Measurements from ENCODE around the gene MCHR1. TPM values are rescaled to one million over a fixed set of nuclear protein-coding genes. Genes with fewer than 3 reads are reported as not detected.
"Not testable (repeated sequence)": the region's sequence is repeated elsewhere in the genome, so short reads cannot be mapped to it uniquely, and the experiment has no call there.

Gene MCHR1
- total RNA-seq, 1 donor from 2014 or later: 0.19 TPM

DNA sequence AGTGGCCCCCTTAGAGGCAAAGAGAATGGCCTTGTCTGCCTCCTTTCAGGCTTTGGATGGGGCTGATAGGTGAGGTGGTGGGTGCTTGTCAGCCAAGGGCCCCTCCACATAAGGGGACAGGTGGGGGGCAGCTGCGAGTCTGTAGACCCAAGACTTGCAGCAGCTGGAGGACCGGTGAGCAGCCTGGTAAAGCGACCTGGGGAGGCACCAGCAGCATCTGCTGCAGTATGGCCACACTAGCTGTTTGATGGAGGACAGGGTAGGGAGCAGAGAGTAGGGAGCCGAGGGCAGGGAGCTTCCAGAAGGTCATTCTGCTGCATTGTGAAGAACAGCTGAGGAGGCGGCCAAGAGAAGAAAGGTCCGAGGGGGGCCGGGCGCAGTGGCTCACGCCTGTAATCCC is 25.9 kb upstream of the MCHR1 start:
- Mint-ChIP-seq H3K4me1 (ENCODE audit: low read depth) (peaks cover 9% of the 10 kb centered on the region), H3K9me3 (ENCODE audit: low read depth) (no peaks in the 10 kb centered on the region), H3K27me3 (no peaks in the 10 kb centered on the region), H3K27ac (peak overlapping the region; percentile 73), H3K36me3 (ENCODE audit: insufficient read depth) (no peaks in the 10 kb centered on the region), H3K4me3 (ENCODE audit: low read depth) (no peak overlapping the region)
- no peak for DNase-seq (ENCODE audit: low spot score, unreplicated experiment)
- TF ChIP-seq, protein P1, sequence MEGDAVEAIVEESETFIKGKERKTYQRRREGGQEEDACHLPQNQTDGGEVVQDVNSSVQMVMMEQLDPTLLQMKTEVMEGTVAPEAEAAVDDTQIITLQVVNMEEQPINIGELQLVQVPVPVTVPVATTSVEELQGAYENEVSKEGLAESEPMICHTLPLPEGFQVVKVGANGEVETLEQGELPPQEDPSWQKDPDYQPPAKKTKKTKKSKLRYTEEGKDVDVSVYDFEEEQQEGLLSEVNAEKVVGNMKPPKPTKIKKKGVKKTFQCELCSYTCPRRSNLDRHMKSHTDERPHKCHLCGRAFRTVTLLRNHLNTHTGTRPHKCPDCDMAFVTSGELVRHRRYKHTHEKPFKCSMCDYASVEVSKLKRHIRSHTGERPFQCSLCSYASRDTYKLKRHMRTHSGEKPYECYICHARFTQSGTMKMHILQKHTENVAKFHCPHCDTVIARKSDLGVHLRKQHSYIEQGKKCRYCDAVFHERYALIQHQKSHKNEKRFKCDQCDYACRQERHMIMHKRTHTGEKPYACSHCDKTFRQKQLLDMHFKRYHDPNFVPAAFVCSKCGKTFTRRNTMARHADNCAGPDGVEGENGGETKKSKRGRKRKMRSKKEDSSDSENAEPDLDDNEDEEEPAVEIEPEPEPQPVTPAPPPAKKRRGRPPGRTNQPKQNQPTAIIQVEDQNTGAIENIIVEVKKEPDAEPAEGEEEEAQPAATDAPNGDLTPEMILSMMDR (IDR thresholded peaks at IDR 0.05; ENCODE audit: unreplicated experiment): no peak

- Mint-ChIP-seq H3K27ac (no peak overlapping the region), H3K9me3 (ENCODE audit: low read depth) (no peaks in the 10 kb centered on the region), H3K4me1 (ENCODE audit: low read depth) (peaks cover 8% of the 10 kb centered on the region), H3K36me3 (ENCODE audit: insufficient read depth) (no peaks in the 10 kb centered on the region), H3K27me3 (no peaks in the 10 kb centered on the region), H3K4me3 (ENCODE audit: low read depth) (no peak overlapping the region)
- TF ChIP-seq, protein P1 (IDR thresholded peaks at IDR 0.05; ENCODE audit: unreplicated experiment): no peak
- no peak for DNase-seq (ENCODE audit: low spot score, unreplicated experiment)
Measured at GRCh38 chr22:40654522-40655167, 24.6 kb upstream of the MCHR1 start.

DNA sequence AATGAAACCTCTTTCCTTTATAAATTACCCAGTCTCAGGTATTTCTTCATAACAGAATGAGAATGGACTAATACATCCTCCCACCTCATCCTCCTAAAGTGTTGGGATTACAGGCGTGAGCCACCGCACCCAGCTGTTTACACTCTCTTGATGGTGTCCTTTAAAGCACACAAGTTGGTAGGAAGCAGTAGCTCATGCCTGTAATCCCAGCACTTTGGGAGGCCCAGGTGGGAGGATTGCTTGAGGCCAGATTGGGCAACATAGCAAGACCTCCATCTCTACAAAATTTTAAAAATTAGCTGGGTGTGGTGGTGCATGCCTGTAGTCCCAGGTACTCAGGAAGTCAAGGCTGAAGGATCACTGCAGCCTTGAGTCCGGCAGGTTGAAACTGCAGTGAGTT is 23.3 kb upstream of the MCHR1 start:
- H3K4me1 Mint-ChIP-seq (ENCODE audit: low read depth); H3K27ac Mint-ChIP-seq; H3K4me3 Mint-ChIP-seq (ENCODE audit: low read depth); H3K9me3 Mint-ChIP-seq (ENCODE audit: low read depth); H3K36me3 Mint-ChIP-seq (ENCODE audit: insufficient read depth); H3K27me3 Mint-ChIP-seq; DNase-seq (ENCODE audit: low spot score, unreplicated experiment): not testable (repeated sequence)

GRCh38 chr22:40656651-40657050 is 22.6 kb upstream of the MCHR1 start:
- DNase-seq (ENCODE audit: low spot score, unreplicated experiment); H3K9me3 Mint-ChIP-seq (ENCODE audit: low read depth); H3K4me1 Mint-ChIP-seq (ENCODE audit: low read depth); H3K4me3 Mint-ChIP-seq (ENCODE audit: low read depth); H3K36me3 Mint-ChIP-seq (ENCODE audit: insufficient read depth); H3K27ac Mint-ChIP-seq; H3K27me3 Mint-ChIP-seq: not testable (repeated sequence)

DNA sequence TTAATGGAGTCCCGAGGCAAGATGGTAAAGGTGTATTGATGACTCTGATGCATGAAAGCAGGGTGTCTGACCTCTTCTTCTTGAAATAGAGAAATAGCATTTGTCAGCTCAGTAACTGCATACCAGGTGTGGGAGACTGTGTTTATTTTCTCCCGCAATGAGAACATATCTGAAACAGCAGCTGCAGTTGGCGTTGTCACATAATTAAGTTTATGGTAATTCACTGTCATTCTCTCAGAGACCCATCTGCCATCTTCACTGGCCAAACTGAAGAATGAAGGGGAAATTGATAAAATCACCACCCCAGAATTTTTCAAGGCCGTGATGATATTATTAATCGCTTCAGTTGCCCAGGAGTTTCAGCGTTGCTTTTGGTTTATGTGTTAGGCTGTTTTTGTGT is 20.1 kb upstream of the MCHR1 start:
- H3K9me3 Mint-ChIP-seq (ENCODE audit: low read depth): no peaks in the 10 kb centered on the region
- H3K4me3 Mint-ChIP-seq (ENCODE audit: low read depth): no peak overlapping the region
- H3K4me1 Mint-ChIP-seq (ENCODE audit: low read depth): peaks cover 2% of the 10 kb centered on the region
- H3K36me3 Mint-ChIP-seq (ENCODE audit: insufficient read depth): no peaks in the 10 kb centered on the region
- TF ChIP-seq, protein P1 (IDR thresholded peaks at IDR 0.05; ENCODE audit: unreplicated experiment): no peak
- DNase-seq (ENCODE audit: low spot score, unreplicated experiment): no peak
- H3K27me3 Mint-ChIP-seq: no peaks in the 10 kb centered on the region
- H3K27ac Mint-ChIP-seq: no peak overlapping the region

DNA sequence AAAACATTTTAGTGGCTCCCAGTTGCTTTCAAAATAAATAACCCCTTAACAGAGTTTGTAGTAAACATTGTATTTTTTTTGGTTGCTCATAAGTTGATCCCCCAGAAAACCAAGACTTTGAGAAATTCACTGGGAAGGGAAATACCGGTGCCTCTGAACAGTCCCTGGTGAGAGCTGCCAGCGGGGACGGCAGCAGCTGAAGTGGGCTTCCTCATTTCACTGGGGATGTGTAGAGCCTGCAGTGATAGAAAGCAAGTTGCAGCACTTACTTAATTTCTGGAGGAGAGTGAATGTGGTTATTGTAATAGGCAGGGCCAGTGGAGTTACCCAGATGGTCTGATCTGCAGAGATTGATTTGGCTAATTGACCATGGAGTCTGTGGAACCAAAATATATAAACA is 18.6 kb upstream of the MCHR1 start:
- TF ChIP-seq, protein P1 (IDR thresholded peaks at IDR 0.05; ENCODE audit: unreplicated experiment): no peak
- H3K4me3 Mint-ChIP-seq (ENCODE audit: low read depth): no peak overlapping the region
- H3K27ac Mint-ChIP-seq: no peak overlapping the region
- no peaks in the 10 kb centered on the region for H3K36me3 Mint-ChIP-seq (ENCODE audit: insufficient read depth)
- no peaks in the 10 kb centered on the region for H3K9me3 Mint-ChIP-seq (ENCODE audit: low read depth)
- H3K27me3 Mint-ChIP-seq: no peaks in the 10 kb centered on the region
- DNase-seq (ENCODE audit: low spot score, unreplicated experiment): no peak
- H3K4me1 Mint-ChIP-seq (ENCODE audit: low read depth): no peaks in the 10 kb centered on the region

Measured in progenitor cell of endocrine pancreas (in vitro differentiated cells).